HEK293 (cell line): ENCODE measurements around the gene ZNF117.
"Not testable (repeated sequence)": the region's sequence is repeated elsewhere in the genome, so short reads cannot be mapped to it uniquely, and the experiment has no call there.

Experiments
- CTCF ChIA-PET: fragments of 350-600 bp; formaldehyde crosslinking; extraction: SDS; loops from one replicate; lab custom pipeline; 2021; ENCODE audit warnings: antibody characterized with exemption; lab: Yijun Ruan, JAX
- POLR2A ChIA-PET: fragments of 300-600 bp; formaldehyde crosslinking; extraction: SDS; loops from one replicate; lab custom pipeline; 2020; ENCODE audit warnings: antibody characterized with exemption, inconsistent platforms; lab: Yijun Ruan, JAX
- H3K27ac ChIP-seq: fragments of 200-500 bp; sonication (Bioruptor generic); 2 replicates; pipeline ENCODE4 v1.5.1; 2014; ENCODE audit warnings: low read depth, low read length, control low read depth, inconsistent platforms; ENCODE audit errors: extremely low read depth
- H3K36me3 ChIP-seq, 2 experiments: fragments of 200-500 bp in 1 of 2; sonication (Bioruptor generic) in 1 of 2; 1 replicate in 1 of 2; 2 replicates in 1 of 2; pipeline ENCODE4 v1.5.1; 2014 to 2017; ENCODE audit warnings: inconsistent platforms in 2 of 2, low read length in 2 of 2; ENCODE audit not compliant: control insufficient read depth in 2 of 2, insufficient read depth in 1 of 2
- H3K4me1 ChIP-seq: fragments of 200-500 bp; sonication (Bioruptor generic); 2 replicates; pipeline ENCODE4 v1.5.1; 2014; ENCODE audit warnings: mild to moderate bottlenecking, low read length, inconsistent platforms; ENCODE audit not compliant: control insufficient read depth, insufficient read depth
- H3K4me3 ChIP-seq: 2 replicates; pipeline ENCODE4 v1.5.1; 2011; ENCODE audit warnings: low read depth, mild to moderate bottlenecking, control low read depth, low read length, moderate library complexity
- H3K9me3 ChIP-seq: fragments of 200-500 bp; sonication (Bioruptor generic); 2 replicates; pipeline ENCODE4 v1.5.1; 2014; ENCODE audit warnings: low read depth, low read length, inconsistent platforms; ENCODE audit not compliant: control insufficient read depth, insufficient read depth
- BCL11A ChIP-seq: fragments of 450-650 bp; formaldehyde crosslinking; IDR thresholded peaks from 2 replicates; pipeline ENCODE4 v1.5.1; 2016; ENCODE audit warnings: low read depth, missing biosample characterization, missing genetic modification characterization
- KLF9 ChIP-seq: fragments of 450-650 bp; formaldehyde crosslinking; IDR thresholded peaks from 2 replicates; pipeline ENCODE4 v1.5.1; 2016; ENCODE audit warnings: missing biosample characterization, missing genetic modification characterization, low read depth
- MZF1 ChIP-seq: fragments of 450-650 bp; formaldehyde crosslinking; IDR thresholded peaks from 2 replicates; pipeline ENCODE4 v1.5.1; 2017; ENCODE audit warnings: missing biosample characterization, missing genetic modification characterization, borderline replicate concordance
- SP2 ChIP-seq: fragments of 450-650 bp; formaldehyde crosslinking; IDR thresholded peaks from 2 replicates; pipeline ENCODE4 v1.5.1; 2016; ENCODE audit warnings: missing biosample characterization, missing genetic modification characterization
- SP3 ChIP-seq: fragments of 450-650 bp; formaldehyde crosslinking; IDR thresholded peaks from 2 replicates; pipeline ENCODE4 v1.5.1; 2016; ENCODE audit warnings: missing biosample characterization, missing genetic modification characterization
- ZBTB17 ChIP-seq: fragments of 450-650 bp; formaldehyde crosslinking; IDR thresholded peaks from 2 replicates; pipeline ENCODE4 v1.5.1; 2016; ENCODE audit warnings: missing biosample characterization, missing genetic modification characterization
- ZBTB20 ChIP-seq: fragments of 450-650 bp; formaldehyde crosslinking; IDR thresholded peaks from 2 replicates; pipeline ENCODE4 v1.5.1; 2016; ENCODE audit warnings: missing biosample characterization, missing genetic modification characterization
- ZBTB6 ChIP-seq: fragments of 450-650 bp; formaldehyde crosslinking; IDR thresholded peaks from 2 replicates; pipeline ENCODE4 v1.5.1; 2017; ENCODE audit warnings: missing biosample characterization, missing genetic modification characterization
- ZFP41 ChIP-seq: fragments of 450-650 bp; formaldehyde crosslinking; IDR thresholded peaks from 2 replicates; pipeline ENCODE4 v1.5.1; 2016; ENCODE audit warnings: missing biosample characterization, missing genetic modification characterization, borderline replicate concordance
- ZIC2 ChIP-seq: fragments of 450-650 bp; formaldehyde crosslinking; IDR thresholded peaks from 2 replicates; pipeline ENCODE4 v1.5.1; 2016; ENCODE audit warnings: missing biosample characterization, missing genetic modification characterization
- ZNF146 ChIP-seq: fragments of 450-650 bp; formaldehyde crosslinking; IDR thresholded peaks from 2 replicates; pipeline ENCODE4 v1.5.1; 2016; ENCODE audit warnings: missing biosample characterization, missing genetic modification characterization
- ZNF223 ChIP-seq: fragments of 450-650 bp; formaldehyde crosslinking; IDR thresholded peaks from 2 replicates; pipeline ENCODE4 v1.5.1; 2016; ENCODE audit warnings: missing biosample characterization, missing genetic modification characterization
- ZNF341 ChIP-seq: fragments of 450-650 bp; formaldehyde crosslinking; IDR thresholded peaks from 2 replicates; pipeline ENCODE4; 2016; ENCODE audit warnings: low read depth, missing biosample characterization, missing genetic modification characterization
- ZNF398 ChIP-seq: fragments of 450-650 bp; formaldehyde crosslinking; IDR thresholded peaks from 2 replicates; pipeline ENCODE4 v1.5.1; 2017; ENCODE audit warnings: missing biosample characterization, missing genetic modification characterization
- ZNF701 ChIP-seq: fragments of 450-650 bp; formaldehyde crosslinking; IDR thresholded peaks from 2 replicates; pipeline ENCODE4 v1.5.1; 2016; ENCODE audit warnings: missing biosample characterization, missing genetic modification characterization
- TF ChIP-seq, protein P1 (sequence below): fragments of 450-650 bp; formaldehyde crosslinking; optimal IDR thresholded peaks from 2 replicates; pipeline ENCODE3; 2016; ENCODE audit warnings: missing biosample characterization, mild to moderate bottlenecking, missing genetic modification characterization

ZNF117 gene

GRCh38 chr7:64990936-64991335 is at the start of gene ZNF117:
TSS of gene ZNF117 (minus strand) at chr7:64991036.
- Histone ChIP-seq H3K4me3 (no peak within 1 kb of the TSS), H3K9me3 (no peaks in the 10 kb centered on the region), H3K4me1 (no peaks in the 10 kb centered on the region), H3K36me3 (peaks cover 0 to 4% of the 10 kb centered on the region in 2 experiments; a peak in 1 of 3 replicates), H3K27ac (no peak within 1 kb of the TSS)
- CTCF ChIA-PET = no interaction called here
- TF ChIP-seq ZNF341 (tag by site-specific recombination) (no peak), ZNF223 (tag by site-specific recombination) (no peak), ZNF701 (peak; percentile 82; the same call in 1 of the 2 replicates)
- POLR2A ChIA-PET = no interaction called here

DNA sequence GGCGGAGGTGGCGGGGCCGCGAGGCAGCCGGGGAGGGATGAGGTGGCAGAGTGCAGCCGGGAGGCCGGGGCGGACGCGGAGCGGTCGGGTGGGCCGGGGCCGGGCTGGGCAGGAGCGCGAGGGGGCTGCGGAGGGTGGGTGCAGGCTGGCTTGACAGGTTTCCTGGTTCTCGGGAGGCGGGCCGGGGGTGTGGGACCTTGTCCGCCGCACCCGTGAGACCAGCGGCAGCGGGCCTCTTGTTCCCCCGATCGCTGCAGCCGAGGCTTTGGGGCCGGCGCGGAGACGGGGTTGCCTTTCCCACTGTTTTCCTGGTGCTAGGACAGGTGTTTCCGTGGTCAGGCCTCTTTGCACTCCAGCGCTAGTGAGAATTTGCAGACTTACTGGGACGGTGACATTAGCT is 47.9 kb upstream of the ZNF117 start:
- TF ChIP-seq, protein P1, sequence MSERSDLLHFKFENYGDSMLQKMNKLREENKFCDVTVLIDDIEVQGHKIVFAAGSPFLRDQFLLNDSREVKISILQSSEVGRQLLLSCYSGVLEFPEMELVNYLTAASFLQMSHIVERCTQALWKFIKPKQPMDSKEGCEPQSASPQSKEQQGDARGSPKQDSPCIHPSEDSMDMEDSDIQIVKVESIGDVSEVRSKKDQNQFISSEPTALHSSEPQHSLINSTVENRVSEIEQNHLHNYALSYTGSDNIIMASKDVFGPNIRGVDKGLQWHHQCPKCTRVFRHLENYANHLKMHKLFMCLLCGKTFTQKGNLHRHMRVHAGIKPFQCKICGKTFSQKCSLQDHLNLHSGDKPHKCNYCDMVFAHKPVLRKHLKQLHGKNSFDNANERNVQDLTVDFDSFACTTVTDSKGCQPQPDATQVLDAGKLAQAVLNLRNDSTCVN (tag by site-specific recombination) = peak; percentile 28
- TF ChIP-seq, all 188 proteins: peak for 1; not testable (repeated sequence) for 187
- H3K36me3 ChIP-seq, H3K9me3 ChIP-seq, H3K4me1 ChIP-seq, CTCF ChIA-PET: not testable (repeated sequence)
- peak overlapping the region; percentile 37; the same call in 1 of the 2 replicates for H3K27ac ChIP-seq
- H3K4me3 ChIP-seq = peak overlapping the region; percentile 84
- POLR2A ChIA-PET = interaction anchor here (0.6 to 2.9 kb wide), 2 partner anchors 32 to 848 kb away, joined by 4 to 34 read pairs; partner anchors contain the start of gene ERV3-1

DNA sequence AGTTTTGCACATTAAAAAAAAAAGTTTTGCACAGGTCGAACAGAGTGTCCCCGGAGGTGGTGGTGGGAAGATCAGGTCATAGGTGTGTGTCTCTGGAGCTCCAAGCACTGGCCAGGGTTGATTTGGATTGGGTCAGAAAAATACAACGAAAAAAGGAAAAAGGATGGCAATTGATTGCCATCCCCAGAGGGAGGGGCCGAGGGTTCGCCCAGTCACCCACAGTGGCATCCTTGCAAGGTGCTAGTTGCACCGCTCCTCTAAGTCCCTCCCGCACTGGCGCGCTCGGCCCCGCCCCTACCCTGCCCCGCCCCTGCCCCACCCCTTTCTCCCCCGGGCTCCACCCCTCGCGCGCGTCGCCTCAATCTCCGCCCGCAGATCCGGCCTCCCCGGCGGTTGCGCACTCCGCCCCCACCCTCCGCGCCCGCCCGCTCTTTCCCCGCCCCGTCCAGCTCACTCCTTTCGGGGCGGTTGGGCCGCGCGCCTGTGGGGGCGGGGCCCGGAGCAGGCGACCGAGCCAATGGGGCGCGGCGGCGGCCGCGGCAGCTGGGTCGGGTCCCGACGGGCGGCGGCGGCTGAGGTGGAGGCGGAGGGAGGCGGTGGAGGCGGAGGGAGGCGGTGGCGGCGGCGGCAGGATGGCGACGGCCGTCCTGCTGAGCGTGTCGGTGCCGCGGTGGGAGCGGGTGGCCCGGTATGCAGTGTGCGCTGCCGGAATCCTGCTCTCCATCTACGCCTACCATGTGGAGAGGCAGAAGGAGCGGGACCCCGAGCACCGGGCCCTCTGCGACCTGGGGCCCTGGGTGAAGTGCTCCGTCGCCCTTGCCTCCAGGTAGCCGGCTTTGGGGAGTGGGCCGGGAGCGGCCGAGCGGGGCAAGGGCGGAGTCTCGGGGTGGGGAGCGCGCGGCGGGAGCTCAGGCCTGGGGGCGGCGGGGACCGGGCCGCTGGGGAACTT is 47.2 kb upstream of the ZNF117 start:
- H3K9me3 ChIP-seq = no peaks in the 10 kb centered on the region
- POLR2A ChIA-PET = interaction anchor here (0.6 to 2.9 kb wide), 6 partner anchors 9 to 245 kb away, joined by 3 to 34 read pairs (median 4); partner anchors contain the start of genes ERV3-1 and ZNF273
- H3K27ac ChIP-seq = peak overlapping the region; percentile 73
- H3K36me3 ChIP-seq = no peaks in the 10 kb centered on the region
- CTCF ChIA-PET = no interaction called here
- TF ChIP-seq KLF9 (peak; percentile 29; the same call in 1 of the 2 replicates), ZBTB17 (no peak), SP3 (tag by site-specific recombination) (peak; percentile 48), ZBTB6 (tag by site-specific recombination) (no peak), ZFP41 (no peak), MZF1 (tag by site-specific recombination) (no peak), SP2 (tag by site-specific recombination) (peak; percentile 38; the same call in 1 of the 2 replicates), ZBTB20 (no peak), ZNF341 (tag by site-specific recombination) (peak; percentile 41; the same call in 1 of the 2 replicates), ZIC2 (tag by site-specific recombination) (0 out of 2 replicates have a peak, but pooled peaks have one; percentile 24), ZNF398 (tag by site-specific recombination) (peak; percentile 25; the same call in 1 of the 2 replicates), ZNF146 (no peak), BCL11A (tag by site-specific recombination) (no peak)
- TF ChIP-seq, protein P1 (tag by site-specific recombination) = peak; percentile 80
- no peaks in the 10 kb centered on the region for H3K4me1 ChIP-seq
- peak overlapping the region; percentile 84 for H3K4me3 ChIP-seq

DNA sequence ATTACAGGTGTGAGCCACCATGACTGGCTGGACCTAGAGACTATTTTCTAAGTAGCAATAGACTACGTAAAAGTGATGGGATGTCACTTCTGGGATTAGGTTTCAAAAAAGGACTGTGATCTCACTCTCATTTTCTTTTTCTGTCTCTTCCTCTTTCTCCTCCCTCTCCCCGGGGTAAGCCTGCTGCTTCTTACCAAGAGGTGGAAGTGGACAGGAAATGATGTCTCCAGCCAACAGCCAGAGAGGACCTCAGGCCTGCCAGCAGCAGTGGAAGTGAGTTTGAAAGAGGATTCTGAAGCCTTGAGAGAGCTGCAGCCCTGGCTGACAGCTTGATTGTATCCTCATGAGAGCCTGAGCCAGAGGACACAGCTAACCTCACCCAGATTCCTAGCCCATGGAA is 45.7 kb upstream of the ZNF117 start:
- H3K36me3 ChIP-seq, H3K9me3 ChIP-seq, H3K4me3 ChIP-seq, H3K4me1 ChIP-seq, H3K27ac ChIP-seq, CTCF ChIA-PET: not testable (repeated sequence)
- POLR2A ChIA-PET = interaction anchor here (2.9 kb wide), 1 partner anchor 30 kb away, joined by 34 read pairs; the partner anchor contains the start of gene ERV3-1
